PC-9 (cell line): Measurements from ENCODE around the gene MED26. TPM values are rescaled to one million over a fixed set of nuclear protein-coding genes. Genes with fewer than 3 reads are reported as not detected.
A peak's percentile ranks its signal among the peaks of the same experiment; 100 is the strongest.
"Not testable (repeated sequence)": the region's sequence is repeated elsewhere in the genome, so short reads cannot be mapped to it uniquely, and the experiment has no call there.

Source experiments
- BruUV-seq: library from RNA; stranded (reverse); fragments of 400-500 nt; replicated peaks from 2 replicates; lab custom pipeline; 2021; lab: Mats Ljungman, UMichigan
- CTCF ChIA-PET: fragments of 300-600 bp; sonication (Branson Sonifier 250); formaldehyde crosslinking; loops from one replicate; lab custom pipeline; 2022; ENCODE audit warnings: antibody characterized with exemption; lab: Charles Lee
- POLR2A ChIA-PET: fragments of 300-600 bp; sonication (Branson Sonifier 250); formaldehyde crosslinking; loops from one replicate; lab custom pipeline; 2022; ENCODE audit warnings: antibody characterized with exemption; ENCODE audit not compliant: unreplicated experiment; lab: Charles Lee
- DNase-seq, 2 experiments: peaks; one replicate each; pipeline versions ENCODE4 v3.0.0 to v3.0.0-alpha.2; 2015 to 2022; ENCODE audit warnings: mixed read lengths in 1 of 2
- H2AFZ ChIP-seq: fragments of 200-600 bp; sonication (generic); 2 replicates; pipeline ENCODE4 v1.8.1; 2017; ENCODE audit warnings: antibody characterized with exemption
- H3F3A ChIP-seq: fragments of 200-600 bp; sonication (generic); 2 replicates; pipeline ENCODE4 v1.8.1; 2017; ENCODE audit warnings: antibody characterized with exemption, mild to moderate bottlenecking, low read depth; ENCODE audit not compliant: insufficient read depth
- H3K27ac ChIP-seq: fragments of 200-600 bp; sonication (generic); 2 replicates; pipeline ENCODE4 v1.6.1; 2016; ENCODE audit warnings: mixed run types
- H3K27me3 ChIP-seq: fragments of 200-600 bp; sonication (generic); 2 replicates; pipeline ENCODE4 v1.6.1; 2016; ENCODE audit warnings: low read depth, mixed run types; ENCODE audit not compliant: insufficient read depth
- H3K36me3 ChIP-seq: fragments of 200-600 bp; sonication (generic); 2 replicates; pipeline ENCODE4 v1.6.1; 2016; ENCODE audit warnings: low read depth, mixed run types
- H3K4me1 ChIP-seq: fragments of 200-600 bp; sonication (generic); replicated peaks from 2 replicates; pipeline ENCODE4 v1.6.1; 2016; ENCODE audit warnings: mixed run types; ENCODE audit not compliant: insufficient read depth
- H3K4me2 ChIP-seq: fragments of 200-600 bp; sonication (generic); 2 replicates; pipeline ENCODE4 v1.6.1; 2017; ENCODE audit warnings: mixed run types
- H3K4me3 ChIP-seq: fragments of 200-600 bp; sonication (generic); 2 replicates; pipeline ENCODE4 v1.6.1; 2016; ENCODE audit warnings: mixed run types
- H3K79me2 ChIP-seq: fragments of 200-600 bp; sonication (generic); 2 replicates; pipeline ENCODE4 v1.6.1; 2017; ENCODE audit warnings: low read depth, mixed run types
- H3K9me2 ChIP-seq: fragments of 200-600 bp; sonication (generic); 2 replicates; pipeline ENCODE4 v1.8.1; 2017; ENCODE audit warnings: mild to moderate bottlenecking; ENCODE audit not compliant: insufficient read depth
- H3K9me3 ChIP-seq: fragments of 200-600 bp; sonication (generic); 2 replicates; pipeline ENCODE4 v1.8.1; 2016; ENCODE audit warnings: low read depth; ENCODE audit not compliant: insufficient read depth
- H4K20me1 ChIP-seq: fragments of 200-600 bp; sonication (generic); 2 replicates; pipeline ENCODE4 v1.8.1; 2017; ENCODE audit not compliant: insufficient read depth
- EZH2 ChIP-seq: fragments of 200-600 bp; sonication (generic); IDR thresholded peaks from 2 replicates; pipeline ENCODE4 v1.8.0; 2017; ENCODE audit warnings: antibody characterized with exemption, low read depth
- intact Hi-C: fragments of 100-400 bp; cut with micrococcal nuclease; formaldehyde crosslinking; loops from one replicate; pipeline ENCODE4 v1.10.0; 2022; ENCODE audit not compliant: unreplicated experiment
- total RNA-seq: library from RNA; stranded (reverse); gene quantifications from 2 replicates; pipeline ENCODE4 v1.2.3, GENCODE V29; 2021
- TF ChIP-seq, protein P1 (sequence below): fragments of 200-600 bp; sonication (generic); conservative IDR thresholded peaks from 2 replicates; pipeline ENCODE4 v1.6.1; 2017; ENCODE audit warnings: mixed run types, antibody characterized with exemption, mild to moderate bottlenecking, moderate library complexity

Gene MED26
- total RNA-seq, 1 experiment from 2014 or later, result 11.9 TPM

GRCh38 chr19:16548956-16549355 lies 79.0 kb downstream of the MED26 start:
- H3K4me3 ChIP-seq, result no peak overlapping the region
- intact Hi-C loops, result no loop called here
- no peaks in the 10 kb centered on the region for H3K9me2 ChIP-seq
- H4K20me1 ChIP-seq, result peaks cover 7% of the 10 kb centered on the region
- peaks cover 40% of the 10 kb centered on the region for H3F3A ChIP-seq
- TF ChIP-seq EZH2, result no peak
- TF ChIP-seq, protein P1, sequence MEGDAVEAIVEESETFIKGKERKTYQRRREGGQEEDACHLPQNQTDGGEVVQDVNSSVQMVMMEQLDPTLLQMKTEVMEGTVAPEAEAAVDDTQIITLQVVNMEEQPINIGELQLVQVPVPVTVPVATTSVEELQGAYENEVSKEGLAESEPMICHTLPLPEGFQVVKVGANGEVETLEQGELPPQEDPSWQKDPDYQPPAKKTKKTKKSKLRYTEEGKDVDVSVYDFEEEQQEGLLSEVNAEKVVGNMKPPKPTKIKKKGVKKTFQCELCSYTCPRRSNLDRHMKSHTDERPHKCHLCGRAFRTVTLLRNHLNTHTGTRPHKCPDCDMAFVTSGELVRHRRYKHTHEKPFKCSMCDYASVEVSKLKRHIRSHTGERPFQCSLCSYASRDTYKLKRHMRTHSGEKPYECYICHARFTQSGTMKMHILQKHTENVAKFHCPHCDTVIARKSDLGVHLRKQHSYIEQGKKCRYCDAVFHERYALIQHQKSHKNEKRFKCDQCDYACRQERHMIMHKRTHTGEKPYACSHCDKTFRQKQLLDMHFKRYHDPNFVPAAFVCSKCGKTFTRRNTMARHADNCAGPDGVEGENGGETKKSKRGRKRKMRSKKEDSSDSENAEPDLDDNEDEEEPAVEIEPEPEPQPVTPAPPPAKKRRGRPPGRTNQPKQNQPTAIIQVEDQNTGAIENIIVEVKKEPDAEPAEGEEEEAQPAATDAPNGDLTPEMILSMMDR, result no peak
- no peak for DNase-seq
- peaks cover 13% of the 10 kb centered on the region for H3K36me3 ChIP-seq
- peaks cover under 1% of the 10 kb centered on the region; the same call in 1 of the 2 replicates for H3K4me1 ChIP-seq
- no peak overlapping the region for H2AFZ ChIP-seq
- CTCF ChIA-PET, result no interaction called here
- peak overlapping the region; percentile 7 for H3K27ac ChIP-seq
- POLR2A ChIA-PET, result no interaction called here
- no peaks in the 10 kb centered on the region for H3K9me3 ChIP-seq
- peaks cover 8% of the 10 kb centered on the region for H3K79me2 ChIP-seq
- no TSS peak for BruUV-seq
- H3K27me3 ChIP-seq, result no peaks in the 10 kb centered on the region
- no peak overlapping the region for H3K4me2 ChIP-seq

DNA sequence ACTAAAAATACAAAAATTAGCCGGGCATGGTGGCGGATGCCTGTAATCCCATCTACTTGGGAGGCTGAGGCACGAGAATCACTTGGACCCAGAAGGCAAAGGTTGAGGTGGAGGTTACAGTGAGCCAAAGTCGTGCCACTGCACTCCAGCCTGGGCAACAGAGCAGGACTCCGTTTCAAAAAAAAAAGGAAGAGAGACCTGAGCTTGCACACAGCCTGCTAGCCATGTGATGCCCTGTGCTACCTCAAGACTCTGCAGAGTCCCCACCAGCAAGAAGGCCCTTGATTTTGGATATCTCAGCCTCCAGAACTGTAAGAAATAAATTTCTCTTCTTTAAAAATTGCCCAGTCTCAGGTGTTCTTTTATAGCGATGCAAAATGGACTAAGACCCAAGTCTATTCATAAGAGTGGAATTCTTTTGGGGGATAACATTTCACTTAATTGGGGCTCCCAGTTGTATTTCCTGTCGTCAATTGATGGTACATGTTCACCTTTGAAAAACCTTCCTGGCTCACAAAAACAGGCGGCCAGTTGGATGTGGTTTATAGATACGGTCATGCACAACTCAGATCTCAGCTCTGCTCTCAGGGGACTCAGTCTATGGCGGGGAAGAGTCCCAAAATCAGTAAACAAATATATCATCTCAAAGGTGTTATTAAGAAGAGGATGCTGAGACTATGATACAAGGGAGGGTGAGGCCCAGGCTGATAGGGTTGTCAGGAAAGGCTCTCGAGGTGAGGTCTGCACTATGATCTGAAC lies 83.4 kb downstream of the MED26 start:
- Histone ChIP-seq H4K20me1 (peaks cover 22% of the 10 kb centered on the region), H3K27me3 (no peaks in the 10 kb centered on the region), H2AFZ (no peak overlapping the region), H3K9me3 (no peaks in the 10 kb centered on the region), H3K36me3 (0 out of 2 replicates have a peak, but pooled peaks cover 6% of the 10 kb centered on the region), H3K79me2 (peaks cover 49% of the 10 kb centered on the region), H3K4me2 (no peak overlapping the region), H3K27ac (no peak overlapping the region), H3F3A (peaks cover 34% of the 10 kb centered on the region), H3K4me3 (no peak overlapping the region), H3K4me1 (peaks cover 17% of the 10 kb centered on the region), H3K9me2 (no peaks in the 10 kb centered on the region)
- TF ChIP-seq, protein P1, result no peak
- no peak for TF ChIP-seq EZH2
- intact Hi-C loops, result no loop called here
- ChIA-PET CTCF (no interaction called here), POLR2A (no interaction called here)
- no peak for DNase-seq
- no TSS peak for BruUV-seq

GRCh38 chr19:16543734-16544133 lies 84.3 kb downstream of the MED26 start:
- Histone ChIP-seq H4K20me1 (peaks cover 30% of the 10 kb centered on the region), H3F3A (peaks cover 27% of the 10 kb centered on the region), H3K4me2 (peak overlapping the region; percentile 88), H3K4me1 (peaks cover 17% of the 10 kb centered on the region), H3K4me3 (peak overlapping the region; percentile 95; the same call in 1 of the 2 replicates), H3K79me2 (peaks cover 58% of the 10 kb centered on the region)
- DNase-seq, H3K36me3 ChIP-seq, H3K27me3 ChIP-seq, H3K9me3 ChIP-seq, BruUV-seq, POLR2A ChIA-PET, intact Hi-C loops, H2AFZ ChIP-seq, H3K9me2 ChIP-seq, H3K27ac ChIP-seq: not testable (repeated sequence)
- CTCF ChIA-PET, result interaction anchor here (0.6 kb wide), 1 partner anchor 171 kb away, joined by 8 read pairs; no protein-coding TSS in a partner anchor
